HEK293 (cell line): Measurements from ENCODE around the gene JOSD2.

Experiments
- CTCF ChIA-PET: fragments of 350-600 bp; formaldehyde crosslinking; extraction: SDS; loops from one replicate; lab custom pipeline; 2021; ENCODE audit warnings: antibody characterized with exemption; lab: Yijun Ruan, JAX
- POLR2A ChIA-PET: fragments of 300-600 bp; formaldehyde crosslinking; extraction: SDS; loops from one replicate; lab custom pipeline; 2020; ENCODE audit warnings: antibody characterized with exemption, inconsistent platforms; lab: Yijun Ruan, JAX
- H3K27ac ChIP-seq: fragments of 200-500 bp; sonication (Bioruptor generic); 2 replicates; pipeline ENCODE4 v1.5.1; 2014; ENCODE audit warnings: low read depth, low read length, control low read depth, inconsistent platforms; ENCODE audit errors: extremely low read depth
- H3K36me3 ChIP-seq, 2 experiments: fragments of 200-500 bp in 1 of 2; sonication (Bioruptor generic) in 1 of 2; 1 replicate in 1 of 2; 2 replicates in 1 of 2; pipeline ENCODE4 v1.5.1; 2014 to 2017; ENCODE audit warnings: inconsistent platforms in 2 of 2, low read length in 2 of 2; ENCODE audit not compliant: control insufficient read depth in 2 of 2, insufficient read depth in 1 of 2
- H3K4me1 ChIP-seq: fragments of 200-500 bp; sonication (Bioruptor generic); 2 replicates; pipeline ENCODE4 v1.5.1; 2014; ENCODE audit warnings: mild to moderate bottlenecking, low read length, inconsistent platforms; ENCODE audit not compliant: control insufficient read depth, insufficient read depth
- H3K4me3 ChIP-seq: 2 replicates; pipeline ENCODE4 v1.5.1; 2011; ENCODE audit warnings: low read depth, mild to moderate bottlenecking, control low read depth, low read length, moderate library complexity
- H3K9me3 ChIP-seq: fragments of 200-500 bp; sonication (Bioruptor generic); 2 replicates; pipeline ENCODE4 v1.5.1; 2014; ENCODE audit warnings: low read depth, low read length, inconsistent platforms; ENCODE audit not compliant: control insufficient read depth, insufficient read depth
- EGR2 ChIP-seq: fragments of 450-650 bp; formaldehyde crosslinking; IDR thresholded peaks from 2 replicates; pipeline ENCODE4 v1.5.1; 2016; ENCODE audit warnings: low read depth, missing biosample characterization, missing genetic modification characterization
- GLIS1 ChIP-seq: fragments of 450-650 bp; formaldehyde crosslinking; IDR thresholded peaks from 2 replicates; pipeline ENCODE4 v1.5.1; 2016; ENCODE audit warnings: missing biosample characterization, missing genetic modification characterization
- GLIS2 ChIP-seq: fragments of 450-650 bp; formaldehyde crosslinking; IDR thresholded peaks from 2 replicates; pipeline ENCODE4 v1.5.1; 2016; ENCODE audit warnings: missing biosample characterization, missing genetic modification characterization
- ZNF175 ChIP-seq: fragments of 450-650 bp; formaldehyde crosslinking; IDR thresholded peaks from 2 replicates; pipeline ENCODE4 v1.5.1; 2016; ENCODE audit warnings: missing biosample characterization, missing genetic modification characterization
- ZNF19 ChIP-seq: fragments of 450-650 bp; formaldehyde crosslinking; IDR thresholded peaks from 2 replicates; pipeline ENCODE4; 2016; ENCODE audit warnings: missing biosample characterization, missing genetic modification characterization, low read depth
- ZNF2 ChIP-seq: fragments of 450-650 bp; formaldehyde crosslinking; IDR thresholded peaks from 2 replicates; pipeline ENCODE4 v1.5.1; 2016; ENCODE audit warnings: missing biosample characterization, missing genetic modification characterization
- ZNF221 ChIP-seq: fragments of 450-650 bp; formaldehyde crosslinking; IDR thresholded peaks from 2 replicates; pipeline ENCODE4 v1.5.1; 2017; ENCODE audit warnings: missing biosample characterization, missing genetic modification characterization, borderline replicate concordance
- ZNF560 ChIP-seq: fragments of 450-650 bp; formaldehyde crosslinking; IDR thresholded peaks from 2 replicates; pipeline ENCODE4 v1.5.1; 2017; ENCODE audit warnings: missing biosample characterization, missing genetic modification characterization, borderline replicate concordance
- ZNF629 ChIP-seq: fragments of 450-650 bp; formaldehyde crosslinking; IDR thresholded peaks from 2 replicates; pipeline ENCODE4 v1.5.1; 2017; ENCODE audit warnings: missing biosample characterization, missing genetic modification characterization
- ZNF747 ChIP-seq: fragments of 450-650 bp; formaldehyde crosslinking; IDR thresholded peaks from 2 replicates; pipeline ENCODE4 v1.5.1; 2016; ENCODE audit warnings: missing biosample characterization, missing genetic modification characterization
- ZNF776 ChIP-seq: fragments of 450-650 bp; formaldehyde crosslinking; IDR thresholded peaks from 2 replicates; pipeline ENCODE4 v1.5.0; 2017; ENCODE audit warnings: missing biosample characterization, missing genetic modification characterization, borderline replicate concordance
- TF ChIP-seq, protein P1 (sequence below): fragments of 450-650 bp; formaldehyde crosslinking; IDR thresholded peaks from 2 replicates; pipeline ENCODE4 v1.5.1; 2016; ENCODE audit warnings: missing biosample characterization, missing genetic modification characterization
- TF ChIP-seq, protein P2 (sequence below): fragments of 450-650 bp; formaldehyde crosslinking; IDR thresholded peaks from 2 replicates; pipeline ENCODE4 v1.5.1; 2016; ENCODE audit warnings: missing biosample characterization, missing genetic modification characterization
- TF ChIP-seq, protein P3 (sequence below): fragments of 450-650 bp; formaldehyde crosslinking; IDR thresholded peaks from 2 replicates; pipeline ENCODE4 v1.5.1; 2016; ENCODE audit warnings: missing biosample characterization, missing genetic modification characterization
- TF ChIP-seq, protein P4 (sequence below): fragments of 450-650 bp; formaldehyde crosslinking; IDR thresholded peaks from 2 replicates; pipeline ENCODE4 v1.5.1; 2016; ENCODE audit warnings: missing biosample characterization, missing genetic modification characterization
- TF ChIP-seq, protein P5 (sequence below): fragments of 450-650 bp; formaldehyde crosslinking; IDR thresholded peaks from 2 replicates; pipeline ENCODE4 v1.5.1; 2017; ENCODE audit warnings: missing biosample characterization, mild to moderate bottlenecking, missing genetic modification characterization, moderate library complexity

Gene JOSD2

DNA sequence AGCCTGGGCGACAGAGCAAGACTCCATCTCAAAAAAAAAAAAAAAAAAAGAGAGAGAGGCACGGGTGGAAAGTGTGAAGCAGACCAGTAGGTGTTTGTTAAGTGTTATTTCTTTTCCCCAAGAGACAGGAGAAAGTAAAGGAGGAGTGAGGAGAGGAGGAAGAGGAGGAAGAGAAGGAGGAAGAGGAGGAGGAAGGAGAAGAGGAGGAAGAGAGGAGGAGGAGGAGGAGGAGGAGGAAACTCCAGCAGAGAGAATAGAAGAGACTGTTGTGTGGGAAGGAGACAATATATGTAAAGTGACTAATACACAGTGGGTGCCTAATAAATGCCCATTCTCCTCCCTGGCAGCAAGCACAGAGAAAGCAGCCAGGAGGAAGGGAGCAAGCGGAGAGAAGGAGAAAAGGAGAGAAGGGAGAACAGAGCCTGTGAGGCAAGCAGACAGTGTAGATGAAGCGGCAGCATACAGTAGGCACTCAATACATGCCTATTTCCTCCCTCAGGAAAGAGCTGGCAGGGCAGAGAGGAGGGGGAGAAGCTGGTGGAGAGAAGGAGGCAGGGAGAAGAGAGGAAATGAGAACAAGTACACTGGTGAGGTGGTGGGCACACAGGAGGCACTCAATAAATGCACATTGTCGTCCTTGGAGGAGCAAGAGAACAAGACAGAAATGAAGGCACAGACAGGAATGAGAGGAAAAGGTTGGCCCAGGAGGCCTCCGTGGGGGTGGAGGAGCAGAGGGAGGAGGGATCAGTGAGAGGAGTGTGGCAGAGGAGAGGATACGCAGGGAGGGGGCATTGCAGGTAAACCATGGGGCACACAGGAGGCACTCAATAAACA, 16.6 kb downstream of the JOSD2 start (continued):
- TF ChIP-seq ZNF19 (tag by site-specific recombination) (no peak), ZNF221 (tag by site-specific recombination) (no peak), EGR2 (tag by site-specific recombination) (peak; percentile 95), ZNF175 (no peak)
- TF ChIP-seq, protein P1, sequence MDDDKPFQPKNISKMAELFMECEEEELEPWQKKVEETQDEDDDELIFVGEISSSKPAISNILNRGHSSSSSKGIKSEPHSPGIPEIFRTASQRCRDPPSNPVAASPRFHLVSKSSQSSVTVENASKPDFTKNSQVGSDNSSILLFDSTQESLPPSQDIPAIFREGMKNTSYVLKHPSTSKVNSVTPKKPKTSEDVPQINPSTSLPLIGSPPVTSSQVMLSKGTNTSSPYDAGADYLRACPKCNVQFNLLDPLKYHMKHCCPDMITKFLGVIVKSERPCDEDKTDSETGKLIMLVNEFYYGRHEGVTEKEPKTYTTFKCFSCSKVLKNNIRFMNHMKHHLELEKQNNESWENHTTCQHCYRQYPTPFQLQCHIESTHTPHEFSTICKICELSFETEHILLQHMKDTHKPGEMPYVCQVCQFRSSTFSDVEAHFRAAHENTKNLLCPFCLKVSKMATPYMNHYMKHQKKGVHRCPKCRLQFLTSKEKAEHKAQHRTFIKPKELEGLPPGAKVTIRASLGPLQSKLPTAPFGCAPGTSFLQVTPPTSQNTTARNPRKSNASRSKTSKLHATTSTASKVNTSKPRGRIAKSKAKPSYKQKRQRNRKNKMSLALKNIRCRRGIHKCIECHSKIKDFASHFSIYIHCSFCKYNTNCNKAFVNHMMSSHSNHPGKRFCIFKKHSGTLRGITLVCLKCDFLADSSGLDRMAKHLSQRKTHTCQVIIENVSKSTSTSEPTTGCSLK (tag by site-specific recombination) = no peak
- TF ChIP-seq, protein P2, sequence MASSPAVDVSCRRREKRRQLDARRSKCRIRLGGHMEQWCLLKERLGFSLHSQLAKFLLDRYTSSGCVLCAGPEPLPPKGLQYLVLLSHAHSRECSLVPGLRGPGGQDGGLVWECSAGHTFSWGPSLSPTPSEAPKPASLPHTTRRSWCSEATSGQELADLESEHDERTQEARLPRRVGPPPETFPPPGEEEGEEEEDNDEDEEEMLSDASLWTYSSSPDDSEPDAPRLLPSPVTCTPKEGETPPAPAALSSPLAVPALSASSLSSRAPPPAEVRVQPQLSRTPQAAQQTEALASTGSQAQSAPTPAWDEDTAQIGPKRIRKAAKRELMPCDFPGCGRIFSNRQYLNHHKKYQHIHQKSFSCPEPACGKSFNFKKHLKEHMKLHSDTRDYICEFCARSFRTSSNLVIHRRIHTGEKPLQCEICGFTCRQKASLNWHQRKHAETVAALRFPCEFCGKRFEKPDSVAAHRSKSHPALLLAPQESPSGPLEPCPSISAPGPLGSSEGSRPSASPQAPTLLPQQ = no peak

DNA sequence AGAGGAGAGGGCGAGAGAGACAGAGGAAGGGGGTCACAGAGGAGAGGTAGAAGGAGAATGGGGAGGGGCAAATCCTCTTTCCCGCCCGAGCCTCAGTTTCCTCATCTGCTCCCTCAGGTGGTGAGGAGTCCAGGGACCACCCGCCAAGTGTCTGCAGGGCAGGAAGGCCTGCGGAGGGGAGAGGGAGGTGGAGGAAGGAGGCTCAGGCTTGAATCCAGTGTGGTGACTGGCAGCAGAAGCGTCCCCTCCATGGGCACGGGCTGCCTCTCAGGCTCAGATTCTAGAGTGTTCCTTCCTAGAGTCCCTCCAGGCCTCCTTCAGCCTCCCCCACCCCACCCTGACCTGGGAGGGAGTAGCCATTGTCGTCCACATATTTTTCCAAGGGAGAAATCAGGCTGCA, 17.8 kb downstream of the JOSD2 start:
- H3K4me3 ChIP-seq = no peak overlapping the region
- H3K27ac ChIP-seq = no peak overlapping the region
- TF ChIP-seq ZNF747 (no peak), ZNF629 (tag by site-specific recombination) (no peak), GLIS2 (tag by site-specific recombination) (no peak), ZNF2 (tag by site-specific recombination) (no peak), ZNF776 (tag by site-specific recombination) (no peak), GLIS1 (tag by site-specific recombination) (no peak), ZNF560 (tag by site-specific recombination) (no peak)
- TF ChIP-seq, protein P3, sequence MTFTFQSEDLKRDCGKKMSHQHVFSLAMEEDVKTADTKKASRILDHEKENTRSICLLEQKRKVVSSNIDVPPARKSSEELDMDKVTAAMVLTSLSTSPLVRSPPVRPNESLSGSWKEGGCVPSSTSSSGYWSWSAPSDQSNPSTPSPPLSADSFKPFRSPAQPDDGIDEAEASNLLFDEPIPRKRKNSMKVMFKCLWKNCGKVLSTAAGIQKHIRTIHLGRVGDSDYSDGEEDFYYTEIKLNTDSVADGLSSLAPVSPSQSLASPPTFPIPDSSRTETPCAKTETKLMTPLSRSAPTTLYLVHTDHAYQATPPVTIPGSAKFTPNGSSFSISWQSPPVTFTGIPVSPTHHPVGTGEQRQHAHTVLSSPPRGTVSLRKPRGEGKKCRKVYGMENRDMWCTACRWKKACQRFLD (tag by site-specific recombination) = no peak
- TF ChIP-seq, protein P4, sequence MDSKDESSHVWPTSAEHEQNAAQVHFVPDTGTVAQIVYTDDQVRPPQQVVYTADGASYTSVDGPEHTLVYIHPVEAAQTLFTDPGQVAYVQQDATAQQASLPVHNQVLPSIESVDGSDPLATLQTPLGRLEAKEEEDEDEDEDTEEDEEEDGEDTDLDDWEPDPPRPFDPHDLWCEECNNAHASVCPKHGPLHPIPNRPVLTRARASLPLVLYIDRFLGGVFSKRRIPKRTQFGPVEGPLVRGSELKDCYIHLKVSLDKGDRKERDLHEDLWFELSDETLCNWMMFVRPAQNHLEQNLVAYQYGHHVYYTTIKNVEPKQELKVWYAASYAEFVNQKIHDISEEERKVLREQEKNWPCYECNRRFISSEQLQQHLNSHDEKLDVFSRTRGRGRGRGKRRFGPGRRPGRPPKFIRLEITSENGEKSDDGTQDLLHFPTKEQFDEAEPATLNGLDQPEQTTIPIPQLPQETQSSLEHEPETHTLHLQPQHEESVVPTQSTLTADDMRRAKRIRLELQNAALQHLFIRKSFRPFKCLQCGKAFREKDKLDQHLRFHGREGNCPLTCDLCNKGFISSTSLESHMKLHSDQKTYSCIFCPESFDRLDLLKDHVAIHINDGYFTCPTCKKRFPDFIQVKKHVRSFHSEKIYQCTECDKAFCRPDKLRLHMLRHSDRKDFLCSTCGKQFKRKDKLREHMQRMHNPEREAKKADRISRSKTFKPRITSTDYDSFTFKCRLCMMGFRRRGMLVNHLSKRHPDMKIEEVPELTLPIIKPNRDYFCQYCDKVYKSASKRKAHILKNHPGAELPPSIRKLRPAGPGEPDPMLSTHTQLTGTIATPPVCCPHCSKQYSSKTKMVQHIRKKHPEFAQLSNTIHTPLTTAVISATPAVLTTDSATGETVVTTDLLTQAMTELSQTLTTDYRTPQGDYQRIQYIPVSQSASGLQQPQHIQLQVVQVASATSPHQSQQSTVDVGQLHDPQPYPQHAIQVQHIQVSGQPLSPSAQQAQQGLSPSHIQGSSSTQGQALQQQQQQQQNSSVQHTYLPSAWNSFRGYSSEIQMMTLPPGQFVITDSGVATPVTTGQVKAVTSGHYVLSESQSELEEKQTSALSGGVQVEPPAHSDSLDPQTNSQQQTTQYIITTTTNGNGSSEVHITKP (tag by site-specific recombination) = no peak
- TF ChIP-seq, protein P5, sequence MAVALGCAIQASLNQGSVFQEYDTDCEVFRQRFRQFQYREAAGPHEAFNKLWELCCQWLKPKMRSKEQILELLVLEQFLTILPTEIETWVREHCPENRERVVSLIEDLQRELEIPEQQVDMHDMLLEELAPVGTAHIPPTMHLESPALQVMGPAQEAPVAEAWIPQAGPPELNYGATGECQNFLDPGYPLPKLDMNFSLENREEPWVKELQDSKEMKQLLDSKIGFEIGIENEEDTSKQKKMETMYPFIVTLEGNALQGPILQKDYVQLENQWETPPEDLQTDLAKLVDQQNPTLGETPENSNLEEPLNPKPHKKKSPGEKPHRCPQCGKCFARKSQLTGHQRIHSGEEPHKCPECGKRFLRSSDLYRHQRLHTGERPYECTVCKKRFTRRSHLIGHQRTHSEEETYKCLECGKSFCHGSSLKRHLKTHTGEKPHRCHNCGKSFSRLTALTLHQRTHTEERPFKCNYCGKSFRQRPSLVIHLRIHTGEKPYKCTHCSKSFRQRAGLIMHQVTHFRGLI (tag by site-specific recombination) = no peak
- TF ChIP-seq, all 188 proteins: peak for 0
- H3K4me1 ChIP-seq = no peaks in the 10 kb centered on the region
- POLR2A ChIA-PET = no interaction called here
- H3K36me3 ChIP-seq = peaks cover 0 to 3% of the 10 kb centered on the region in 2 experiments; a peak in 1 of 3 replicates
- no peaks in the 10 kb centered on the region for H3K9me3 ChIP-seq
- CTCF ChIA-PET = no interaction called here
